Liver (tissue), 3 donors: ENCODE data around the gene RTN4RL2.

Source experiments
- GABPA ChIP-seq, 2 donors: IDR thresholded peaks in 1 of 2; conservative IDR thresholded peaks in 1 of 2; 2 replicates each; pipeline ENCODE4 v1.6.1; 2016; ENCODE audit warnings: antibody characterized with exemption in 2 of 2, mild to moderate bottlenecking in 1 of 2, moderate library complexity in 1 of 2
- NR2F2 ChIP-seq: IDR thresholded peaks from 2 replicates; pipeline ENCODE4 v1.6.1; 2016; ENCODE audit warnings: antibody characterized with exemption
- TF ChIP-seq, protein P1 (sequence below): fragments of 150-350 bp; IDR thresholded peaks from 2 replicates; pipeline ENCODE4 v1.5.1; 2017; ENCODE audit warnings: improper control_type of control experiment, low read depth, low read length; ENCODE audit not compliant: missing input control
- donor health status: healthy.
- donor health status: healthy.

- TF ChIP-seq, protein P1, sequence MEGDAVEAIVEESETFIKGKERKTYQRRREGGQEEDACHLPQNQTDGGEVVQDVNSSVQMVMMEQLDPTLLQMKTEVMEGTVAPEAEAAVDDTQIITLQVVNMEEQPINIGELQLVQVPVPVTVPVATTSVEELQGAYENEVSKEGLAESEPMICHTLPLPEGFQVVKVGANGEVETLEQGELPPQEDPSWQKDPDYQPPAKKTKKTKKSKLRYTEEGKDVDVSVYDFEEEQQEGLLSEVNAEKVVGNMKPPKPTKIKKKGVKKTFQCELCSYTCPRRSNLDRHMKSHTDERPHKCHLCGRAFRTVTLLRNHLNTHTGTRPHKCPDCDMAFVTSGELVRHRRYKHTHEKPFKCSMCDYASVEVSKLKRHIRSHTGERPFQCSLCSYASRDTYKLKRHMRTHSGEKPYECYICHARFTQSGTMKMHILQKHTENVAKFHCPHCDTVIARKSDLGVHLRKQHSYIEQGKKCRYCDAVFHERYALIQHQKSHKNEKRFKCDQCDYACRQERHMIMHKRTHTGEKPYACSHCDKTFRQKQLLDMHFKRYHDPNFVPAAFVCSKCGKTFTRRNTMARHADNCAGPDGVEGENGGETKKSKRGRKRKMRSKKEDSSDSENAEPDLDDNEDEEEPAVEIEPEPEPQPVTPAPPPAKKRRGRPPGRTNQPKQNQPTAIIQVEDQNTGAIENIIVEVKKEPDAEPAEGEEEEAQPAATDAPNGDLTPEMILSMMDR: no peak
- TF ChIP-seq NR2F2 (no peak), GABPA (IDR thresholded peaks at IDR 0.05 in 1 of 2, conservative IDR thresholded peaks at IDR 0.05 in 1 of 2) (no peak)
Observed at GRCh38 chr11:57421805-57422204, 38.5 kb upstream of the RTN4RL2 start.
